22Rv1 (cell line): ENCODE measurements around the gene ZDHHC21.

Experiments used
- ZFX ChIP-seq: fragments of 450-650 bp; IDR thresholded peaks from 2 replicates; pipeline ENCODE4 v1.6.1; 2017; ENCODE audit warnings: antibody characterized with exemption, borderline replicate concordance
- TF ChIP-seq, protein P1 (sequence below): fragments of 450-650 bp; IDR thresholded peaks from 2 replicates; pipeline ENCODE4 v1.5.1; 2017; ENCODE audit warnings: mild to moderate bottlenecking

DNA sequence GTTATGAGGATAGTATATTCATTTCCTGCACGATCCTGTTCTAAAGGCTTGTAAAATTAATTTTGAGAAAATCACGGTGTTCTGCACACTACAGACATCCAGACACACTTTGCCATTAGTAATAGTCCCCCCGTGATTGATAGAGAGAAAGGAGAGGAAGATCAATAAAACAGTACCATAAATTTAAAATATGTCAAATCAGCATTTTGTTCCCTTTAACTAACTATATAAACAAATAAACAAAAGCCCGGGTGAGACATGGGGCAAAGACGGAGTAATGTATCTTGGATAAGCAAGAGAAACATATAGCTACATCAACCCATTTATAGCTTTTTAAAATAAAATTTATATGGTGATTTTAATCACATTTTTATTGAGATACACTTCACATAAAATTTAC lies 39.9 kb upstream of the ZDHHC21 start:
- TF ChIP-seq, protein P1, sequence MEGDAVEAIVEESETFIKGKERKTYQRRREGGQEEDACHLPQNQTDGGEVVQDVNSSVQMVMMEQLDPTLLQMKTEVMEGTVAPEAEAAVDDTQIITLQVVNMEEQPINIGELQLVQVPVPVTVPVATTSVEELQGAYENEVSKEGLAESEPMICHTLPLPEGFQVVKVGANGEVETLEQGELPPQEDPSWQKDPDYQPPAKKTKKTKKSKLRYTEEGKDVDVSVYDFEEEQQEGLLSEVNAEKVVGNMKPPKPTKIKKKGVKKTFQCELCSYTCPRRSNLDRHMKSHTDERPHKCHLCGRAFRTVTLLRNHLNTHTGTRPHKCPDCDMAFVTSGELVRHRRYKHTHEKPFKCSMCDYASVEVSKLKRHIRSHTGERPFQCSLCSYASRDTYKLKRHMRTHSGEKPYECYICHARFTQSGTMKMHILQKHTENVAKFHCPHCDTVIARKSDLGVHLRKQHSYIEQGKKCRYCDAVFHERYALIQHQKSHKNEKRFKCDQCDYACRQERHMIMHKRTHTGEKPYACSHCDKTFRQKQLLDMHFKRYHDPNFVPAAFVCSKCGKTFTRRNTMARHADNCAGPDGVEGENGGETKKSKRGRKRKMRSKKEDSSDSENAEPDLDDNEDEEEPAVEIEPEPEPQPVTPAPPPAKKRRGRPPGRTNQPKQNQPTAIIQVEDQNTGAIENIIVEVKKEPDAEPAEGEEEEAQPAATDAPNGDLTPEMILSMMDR = no peak
- no peak for TF ChIP-seq ZFX
